Astrocyte (in vitro differentiated cells and primary cell): Measurements from ENCODE around the gene MDK.

Experiments used
- CTCF ChIP-seq: IDR thresholded peaks from 2 replicates; pipeline ENCODE4 v1.5.1; 2011; ENCODE audit warnings: low read depth, mild to moderate bottlenecking, inconsistent platforms, low read length, moderate library complexity; ENCODE audit not compliant: insufficient read depth
- EZH2 ChIP-seq: IDR thresholded peaks from 2 replicates; pipeline ENCODE4 v1.6.1; 2012; ENCODE audit warnings: mild to moderate bottlenecking, low read length, inconsistent platforms; ENCODE audit not compliant: insufficient read depth

GRCh38 chr11:46429717-46430116, 48.2 kb downstream of the MDK start:
- TF ChIP-seq CTCF (no peak), EZH2 (no peak)
